ENCODE measurements around the gene SNED1.

SNED1 gene

GRCh38 chr2:240960309-240960970, 38.0 kb upstream of the SNED1 start:
- peak; percentile 67 for DNase-seq

- DNase-seq: peak; percentile 33
Observed at GRCh38 chr2:240960971-240961876, 37.2 kb upstream of the SNED1 start.

- DNase-seq: no peak
Observed at GRCh38 chr2:240961910-240962299, 36.5 kb upstream of the SNED1 start.

GRCh38 chr2:240962300-240963064, 35.9 kb upstream of the SNED1 start:
- DNase-seq: peak; percentile 64

- no peak for DNase-seq
Observed at GRCh38 chr2:240963065-240963867, 35.2 kb upstream of the SNED1 start.

- DNase-seq: no peak
Observed at GRCh38 chr2:240963868-240964703, 34.3 kb upstream of the SNED1 start.

GRCh38 chr2:240964704-240965295, 33.6 kb upstream of the SNED1 start:
- DNase-seq: peak; percentile 42

GRCh38 chr2:240965296-240965904, 33.0 kb upstream of the SNED1 start:
- no peak for DNase-seq

GRCh38 chr2:240965905-240966456, 32.4 kb upstream of the SNED1 start:
- no peak for DNase-seq

- DNase-seq: no peak
Observed at GRCh38 chr2:240966457-240966905, 31.9 kb upstream of the SNED1 start.

GRCh38 chr2:240966906-240967680, 31.3 kb upstream of the SNED1 start:
- peak; percentile 84 for DNase-seq

- DNase-seq: no peak
Observed at GRCh38 chr2:240967681-240968621, 30.5 kb upstream of the SNED1 start.

GRCh38 chr2:240968731-240969624, 29.4 kb upstream of the SNED1 start:
- no peak for DNase-seq

GRCh38 chr2:240970104-240970503, 28.3 kb upstream of the SNED1 start:
- DNase-seq: no peak

- DNase-seq: no peak
Observed at GRCh38 chr2:240970816-240971215, 27.6 kb upstream of the SNED1 start.

GRCh38 chr2:240972201-240972600, 26.2 kb upstream of the SNED1 start:
- no peak for DNase-seq

Data from RPMI8226 (cell line).